ENCODE results near the gene COQ6.
"Not testable (repeated sequence)": the region's sequence is repeated elsewhere in the genome, so short reads cannot be mapped to it uniquely, and the experiment has no call there.

Gene COQ6

DNA sequence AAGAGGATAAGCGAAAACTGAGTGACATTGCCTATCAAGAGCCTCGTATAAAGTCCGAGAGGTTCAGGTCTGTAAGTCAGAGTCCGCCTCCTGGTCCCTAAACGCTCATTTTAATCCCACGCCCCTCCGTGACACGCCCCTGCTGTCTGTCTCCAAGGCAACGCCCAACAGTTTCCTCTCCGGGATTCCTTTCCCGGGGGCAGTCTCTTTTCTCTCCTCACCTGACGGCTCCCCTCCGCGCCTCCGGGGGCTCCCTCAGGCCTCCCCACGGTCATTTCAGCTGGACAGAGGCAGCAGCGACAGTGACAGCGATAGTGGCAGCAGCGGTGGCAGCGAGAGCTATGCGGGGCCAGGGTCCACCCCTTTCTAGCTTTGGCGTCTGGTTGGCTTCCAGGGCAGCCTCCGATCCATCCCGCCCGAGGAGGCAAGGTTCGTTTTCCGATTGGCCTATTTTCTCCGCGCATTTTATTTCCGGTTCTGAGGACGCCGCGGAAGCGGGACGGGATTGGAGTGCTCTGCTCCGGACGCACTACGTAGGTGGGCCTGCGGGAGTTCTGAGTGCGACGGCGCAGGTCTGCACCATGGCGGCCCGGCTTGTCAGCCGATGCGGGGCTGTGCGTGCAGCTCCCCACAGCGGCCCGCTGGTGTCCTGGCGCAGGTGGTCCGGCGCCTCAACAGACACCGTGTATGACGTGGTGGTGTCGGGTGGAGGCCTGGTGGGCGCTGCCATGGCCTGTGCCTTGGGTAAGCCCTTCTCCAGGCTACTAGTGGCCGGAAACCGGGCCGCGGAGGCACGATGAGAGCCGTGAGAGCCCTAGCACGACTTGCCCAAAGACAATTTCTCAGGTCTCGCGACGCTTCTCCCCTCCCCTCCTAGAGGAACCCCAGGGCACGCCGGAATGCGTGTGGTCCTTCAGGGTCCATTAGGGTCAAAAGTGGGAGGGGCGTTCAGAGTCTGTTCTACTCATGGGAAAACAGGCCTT is at the start of gene COQ6, which contains the start of gene FAM161B:
COQ6 (plus strand) TSS at position 551 of the 983 bp plus-strand sequence; CDS start at position 582, 31 bp downstream.
FAM161B (minus strand) TSS at position 343 of the 983 bp plus-strand sequence; CDS start at position 275, 68 bp downstream.
- no peaks in the 10 kb centered on the region for H3K9me3 ChIP-seq (ENCODE audit: low read length)
- peak within 1 kb of the TSS; percentile 65 for H3K4me3 ChIP-seq (ENCODE audit: low read length)
- H3K4me1 ChIP-seq (ENCODE audit: insufficient read depth, low read length), result peaks cover 3% of the 10 kb centered on the region
- no peaks in the 10 kb centered on the region for H3K27me3 ChIP-seq (ENCODE audit: insufficient read depth, low read length)
- H3K36me3 ChIP-seq (ENCODE audit: insufficient read depth, low read length), result peaks cover 11% of the 10 kb centered on the region
- H2AFZ ChIP-seq (ENCODE audit: low read depth, low read length), result peak within 1 kb of the TSS; percentile 81

DNA sequence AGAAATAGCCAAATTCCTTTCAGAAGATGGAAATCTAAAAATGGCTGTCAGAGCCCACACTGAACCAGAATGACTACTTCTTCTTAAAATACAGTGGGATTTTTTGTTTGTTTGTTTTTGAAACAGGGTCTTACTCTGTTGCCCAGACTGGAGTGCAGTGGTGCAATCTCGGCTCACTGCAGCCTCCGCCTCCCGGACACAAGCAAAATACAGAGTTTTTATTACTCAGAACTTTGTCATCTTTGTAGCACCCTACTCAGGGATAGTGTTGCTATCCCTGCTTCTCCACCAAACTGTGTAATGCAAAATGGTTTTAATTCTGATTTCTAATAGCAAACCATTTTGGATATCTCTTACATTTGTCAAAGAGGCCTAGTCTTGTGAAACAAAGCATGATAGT is 47.1 kb upstream of the COQ6 start:
- Histone ChIP-seq H3K4me1 (ENCODE audit: insufficient read depth, low read length) (no peaks in the 10 kb centered on the region), H3K36me3 (ENCODE audit: insufficient read depth, low read length) (peaks cover 81% of the 10 kb centered on the region), H3K27me3 (ENCODE audit: insufficient read depth, low read length) (no peaks in the 10 kb centered on the region), H3K4me3 (ENCODE audit: low read length) (no peak overlapping the region), H2AFZ (ENCODE audit: low read depth, low read length) (no peak overlapping the region), H3K9me3 (ENCODE audit: low read length) (no peaks in the 10 kb centered on the region)

DNA sequence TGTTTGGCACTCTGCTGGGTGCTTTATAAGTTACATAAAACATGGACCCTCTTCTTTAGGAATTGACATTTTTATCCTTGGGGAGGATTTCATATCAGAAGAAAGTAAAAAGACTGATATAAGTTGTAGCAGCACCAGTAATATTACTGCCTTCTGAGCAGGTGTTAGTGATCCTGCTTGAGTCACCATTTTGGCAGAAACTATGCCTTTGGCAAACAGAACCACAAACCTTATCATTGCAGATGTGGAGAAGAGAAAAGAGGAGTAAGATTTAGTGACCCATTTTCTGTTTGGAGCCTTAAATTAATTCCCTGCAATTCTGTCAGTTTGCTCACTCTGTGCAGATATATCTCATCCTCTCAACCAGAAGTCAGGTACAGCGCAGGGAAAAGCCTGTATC is 40.4 kb upstream of the COQ6 start:
- H3K4me3 ChIP-seq (ENCODE audit: low read length), result no peak overlapping the region
- peaks cover 81% of the 10 kb centered on the region for H3K36me3 ChIP-seq (ENCODE audit: insufficient read depth, low read length)
- no peaks in the 10 kb centered on the region for H3K9me3 ChIP-seq (ENCODE audit: low read length)
- no peaks in the 10 kb centered on the region for H3K4me1 ChIP-seq (ENCODE audit: insufficient read depth, low read length)
- H3K27me3 ChIP-seq (ENCODE audit: insufficient read depth, low read length), result no peaks in the 10 kb centered on the region
- H2AFZ ChIP-seq (ENCODE audit: low read depth, low read length), result no peak overlapping the region

DNA sequence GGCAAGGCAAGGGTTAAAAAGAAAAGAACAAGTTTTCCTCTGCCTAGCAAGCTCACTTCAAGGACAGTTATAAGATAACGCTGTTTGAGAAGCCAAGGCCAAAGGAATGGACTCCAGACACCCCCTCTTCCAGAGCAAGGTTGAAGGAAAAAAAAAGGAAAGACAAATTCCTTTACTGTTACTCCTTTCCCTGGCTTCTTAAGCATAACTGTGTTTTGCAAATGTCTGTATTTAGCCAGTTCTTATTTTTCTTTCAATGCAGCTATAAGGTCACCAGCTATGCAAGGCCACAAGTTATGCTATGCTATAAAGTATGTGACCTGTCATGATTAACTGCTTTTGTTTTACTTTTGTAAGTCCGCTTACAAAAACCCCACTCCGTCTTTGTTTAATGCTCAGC is 36.8 kb upstream of the COQ6 start:
- peaks cover 69% of the 10 kb centered on the region for H3K36me3 ChIP-seq (ENCODE audit: insufficient read depth, low read length)
- H3K4me3 ChIP-seq (ENCODE audit: low read length), result no peak overlapping the region
- no peaks in the 10 kb centered on the region for H3K9me3 ChIP-seq (ENCODE audit: low read length)
- H2AFZ ChIP-seq (ENCODE audit: low read depth, low read length), result no peak overlapping the region
- H3K27me3 ChIP-seq (ENCODE audit: insufficient read depth, low read length), result no peaks in the 10 kb centered on the region
- no peaks in the 10 kb centered on the region for H3K4me1 ChIP-seq (ENCODE audit: insufficient read depth, low read length)

DNA sequence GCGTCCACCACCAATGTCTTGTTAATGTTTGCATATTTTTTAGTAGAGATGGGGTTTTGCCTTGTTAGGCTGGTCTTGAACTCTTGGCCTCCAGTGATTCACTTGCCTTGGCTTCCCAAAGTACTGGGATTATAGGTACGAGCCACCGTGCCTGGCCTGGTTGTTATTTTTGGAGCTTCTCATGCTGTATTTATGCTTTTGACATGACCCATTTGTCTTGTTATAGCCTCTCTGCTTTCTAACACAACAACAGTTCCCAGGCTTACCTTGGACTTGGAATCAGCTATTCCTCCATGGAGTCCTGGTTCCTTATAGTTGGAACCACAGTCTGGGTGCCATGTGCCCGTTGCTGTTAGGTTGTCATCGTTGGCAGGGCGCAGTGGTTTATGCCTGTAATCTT is 33.8 kb upstream of the COQ6 start:
- H3K27me3 ChIP-seq (ENCODE audit: insufficient read depth, low read length), result no peaks in the 10 kb centered on the region
- H3K9me3 ChIP-seq (ENCODE audit: low read length), result no peaks in the 10 kb centered on the region
- H3K4me3 ChIP-seq (ENCODE audit: low read length), result no peak overlapping the region
- peaks cover 63% of the 10 kb centered on the region for H3K36me3 ChIP-seq (ENCODE audit: insufficient read depth, low read length)
- no peaks in the 10 kb centered on the region for H3K4me1 ChIP-seq (ENCODE audit: insufficient read depth, low read length)
- H2AFZ ChIP-seq (ENCODE audit: low read depth, low read length), result no peak overlapping the region

DNA sequence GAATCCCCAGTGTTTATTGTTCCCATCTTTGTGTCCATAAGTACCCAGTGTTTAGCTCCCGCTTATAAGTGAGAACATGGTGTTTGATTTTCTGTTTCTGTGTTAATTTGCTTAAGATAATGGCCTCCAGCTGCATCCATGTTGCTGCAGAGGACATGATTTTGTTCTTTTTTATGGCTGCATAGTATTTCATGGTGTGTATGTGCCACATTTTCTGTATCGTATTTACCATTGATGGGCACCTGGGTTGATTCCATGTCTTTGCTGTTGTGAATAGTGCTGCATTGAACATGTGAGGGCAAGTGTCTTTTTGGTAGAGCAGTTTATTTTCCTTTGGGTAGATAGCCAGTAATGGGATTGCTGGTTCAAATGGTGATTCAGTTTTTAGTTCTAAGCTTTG is 30.6 kb upstream of the COQ6 start:
- not testable (repeated sequence) for H3K27me3 ChIP-seq (ENCODE audit: insufficient read depth, low read length); H3K4me3 ChIP-seq (ENCODE audit: low read length); H2AFZ ChIP-seq (ENCODE audit: low read depth, low read length); H3K4me1 ChIP-seq (ENCODE audit: insufficient read depth, low read length); H3K9me3 ChIP-seq (ENCODE audit: low read length)
- peaks cover 70% of the 10 kb centered on the region for H3K36me3 ChIP-seq (ENCODE audit: insufficient read depth, low read length)

DNA sequence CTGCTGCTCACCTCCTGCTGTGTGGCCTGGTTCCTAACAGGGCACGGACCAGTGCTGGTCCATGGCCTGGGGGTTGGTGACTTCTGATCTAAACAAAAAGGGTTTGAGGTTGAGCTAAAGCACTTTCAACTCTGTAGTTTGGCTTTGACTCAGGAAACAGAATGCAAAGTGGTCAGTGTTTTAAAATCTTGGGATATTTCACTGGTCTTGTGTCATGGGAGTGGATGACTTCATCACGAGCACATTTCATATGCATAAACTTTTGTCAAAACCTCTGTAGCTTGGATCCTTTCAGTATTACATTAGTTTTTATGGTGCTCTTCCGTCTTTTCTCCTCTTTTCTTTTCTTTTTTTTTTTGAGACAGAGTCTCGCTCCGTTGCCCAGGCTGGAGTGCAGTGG is 25.8 kb upstream of the COQ6 start:
- no peaks in the 10 kb centered on the region for H3K4me1 ChIP-seq (ENCODE audit: insufficient read depth, low read length)
- H3K27me3 ChIP-seq (ENCODE audit: insufficient read depth, low read length), result no peaks in the 10 kb centered on the region
- peaks cover 82% of the 10 kb centered on the region for H3K36me3 ChIP-seq (ENCODE audit: insufficient read depth, low read length)
- no peak overlapping the region for H2AFZ ChIP-seq (ENCODE audit: low read depth, low read length)
- H3K4me3 ChIP-seq (ENCODE audit: low read length), result no peak overlapping the region
- no peaks in the 10 kb centered on the region for H3K9me3 ChIP-seq (ENCODE audit: low read length)

DNA sequence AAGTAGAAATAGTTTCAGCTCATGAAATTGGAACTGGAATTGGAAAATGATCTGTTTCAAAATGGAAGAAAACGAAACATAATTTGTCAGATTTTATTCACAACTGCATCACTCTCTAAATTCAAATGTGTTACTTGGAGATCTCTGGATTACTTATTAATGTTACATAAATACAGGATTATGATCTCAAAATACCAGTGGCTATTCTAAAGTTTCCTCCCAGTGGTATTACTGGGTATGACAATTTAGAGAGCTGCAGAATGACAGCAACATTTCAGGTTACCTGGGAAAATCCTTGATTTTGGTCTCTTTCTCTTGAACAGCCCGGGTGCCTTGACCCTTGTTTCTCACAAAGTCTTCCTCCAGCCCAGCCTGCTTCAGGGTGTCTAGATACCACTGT is 14.4 kb upstream of the COQ6 start:
- no peak overlapping the region for H2AFZ ChIP-seq (ENCODE audit: low read depth, low read length)
- no peaks in the 10 kb centered on the region for H3K4me1 ChIP-seq (ENCODE audit: insufficient read depth, low read length)
- H3K36me3 ChIP-seq (ENCODE audit: insufficient read depth, low read length), result peaks cover 65% of the 10 kb centered on the region
- no peaks in the 10 kb centered on the region for H3K9me3 ChIP-seq (ENCODE audit: low read length)
- H3K4me3 ChIP-seq (ENCODE audit: low read length), result no peak overlapping the region
- H3K27me3 ChIP-seq (ENCODE audit: insufficient read depth, low read length), result no peaks in the 10 kb centered on the region

DNA sequence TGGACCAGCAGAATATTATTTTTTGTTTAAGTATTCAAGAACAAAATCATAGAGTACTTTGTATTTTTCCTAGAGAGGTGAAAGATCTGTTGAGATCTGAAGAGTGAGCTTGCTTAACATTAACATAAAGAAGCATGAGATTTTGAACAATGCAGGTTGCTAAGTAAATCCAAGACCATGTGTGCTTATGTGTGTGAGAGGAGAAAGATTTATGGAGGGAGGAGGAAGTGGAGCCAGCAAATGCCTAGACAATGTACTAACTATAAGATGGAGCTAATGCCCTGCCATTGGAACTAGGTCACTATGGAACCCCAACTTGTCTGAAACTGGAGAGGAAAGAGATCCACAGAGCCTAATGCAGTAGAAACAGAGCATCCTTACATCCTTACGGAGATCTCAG is 13.6 kb upstream of the COQ6 start:
- Histone ChIP-seq H3K36me3 (ENCODE audit: insufficient read depth, low read length) (peaks cover 57% of the 10 kb centered on the region), H3K9me3 (ENCODE audit: low read length) (no peaks in the 10 kb centered on the region), H3K4me1 (ENCODE audit: insufficient read depth, low read length) (no peaks in the 10 kb centered on the region), H2AFZ (ENCODE audit: low read depth, low read length) (no peak overlapping the region), H3K27me3 (ENCODE audit: insufficient read depth, low read length) (no peaks in the 10 kb centered on the region), H3K4me3 (ENCODE audit: low read length) (no peak overlapping the region)

DNA sequence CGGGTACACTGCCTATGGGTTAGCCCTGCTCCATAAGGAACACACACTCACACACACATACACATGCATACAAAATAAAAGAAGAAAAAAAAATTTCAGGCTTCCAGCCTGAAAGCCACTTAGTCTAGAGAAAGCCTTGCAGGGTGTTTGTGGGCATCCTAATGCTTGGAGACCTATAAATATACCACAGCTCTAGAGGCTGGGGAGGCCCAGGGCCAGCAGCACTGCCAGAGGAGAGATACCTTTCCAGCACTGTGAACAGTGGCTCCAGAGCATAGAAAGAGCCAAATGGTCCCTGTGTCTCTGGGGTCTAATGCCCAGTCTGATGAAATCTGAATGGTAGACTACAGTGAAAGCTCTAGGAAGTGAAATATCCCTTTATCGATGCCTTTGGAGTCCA is 13.1 kb upstream of the COQ6 start:
- H3K9me3 ChIP-seq (ENCODE audit: low read length), result no peaks in the 10 kb centered on the region
- no peaks in the 10 kb centered on the region for H3K27me3 ChIP-seq (ENCODE audit: insufficient read depth, low read length)
- H3K36me3 ChIP-seq (ENCODE audit: insufficient read depth, low read length), result peaks cover 53% of the 10 kb centered on the region
- H3K4me3 ChIP-seq (ENCODE audit: low read length), result no peak overlapping the region
- H3K4me1 ChIP-seq (ENCODE audit: insufficient read depth, low read length), result no peaks in the 10 kb centered on the region
- H2AFZ ChIP-seq (ENCODE audit: low read depth, low read length), result no peak overlapping the region

DNA sequence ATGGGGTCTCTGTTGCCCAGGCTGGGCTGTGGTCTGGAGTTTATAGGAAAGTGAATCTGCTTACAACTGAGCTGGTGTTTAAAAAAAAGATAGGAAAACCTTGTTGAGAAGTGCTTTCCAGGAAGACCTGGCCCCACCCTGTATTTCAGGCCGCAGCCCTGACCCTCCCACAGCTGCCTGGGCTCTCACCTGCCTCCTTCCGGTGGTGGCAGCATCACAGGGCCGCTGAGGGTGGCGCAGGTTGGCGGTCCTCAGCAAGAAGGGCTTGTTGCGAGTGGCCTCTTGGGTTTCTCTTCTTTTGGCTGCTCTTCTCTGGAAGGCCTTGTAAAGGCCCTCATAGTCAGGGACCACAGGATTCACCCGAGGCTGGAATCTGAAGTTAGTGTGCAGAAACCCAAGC is 7.9 kb upstream of the COQ6 start:
- H3K27me3 ChIP-seq (ENCODE audit: insufficient read depth, low read length), result no peaks in the 10 kb centered on the region
- H2AFZ ChIP-seq (ENCODE audit: low read depth, low read length), result no peak overlapping the region
- no peaks in the 10 kb centered on the region for H3K4me1 ChIP-seq (ENCODE audit: insufficient read depth, low read length)
- H3K4me3 ChIP-seq (ENCODE audit: low read length), result no peak overlapping the region
- H3K36me3 ChIP-seq (ENCODE audit: insufficient read depth, low read length), result peaks cover 33% of the 10 kb centered on the region
- no peaks in the 10 kb centered on the region for H3K9me3 ChIP-seq (ENCODE audit: low read length)

DNA sequence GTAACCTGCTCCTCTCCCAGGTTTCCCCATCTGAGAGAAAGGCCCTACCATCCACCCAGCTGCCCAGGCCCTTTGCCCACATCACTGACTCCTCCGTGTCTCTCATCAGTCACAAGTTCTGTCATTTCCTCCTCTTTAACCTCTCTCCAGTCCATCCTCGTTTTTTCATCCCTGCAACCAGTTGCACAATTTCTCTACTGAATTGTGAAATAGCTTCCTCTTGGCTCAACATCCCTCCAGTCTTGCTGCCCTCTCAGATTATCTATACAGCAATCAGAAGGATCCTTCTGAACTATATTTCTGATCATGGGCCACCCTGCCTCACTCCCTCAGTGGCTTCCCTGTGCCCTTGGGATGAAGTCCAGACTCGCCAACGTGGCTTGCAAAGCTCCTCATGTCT is 7.0 kb upstream of the COQ6 start:
- Histone ChIP-seq H3K4me3 (ENCODE audit: low read length) (no peak overlapping the region), H3K36me3 (ENCODE audit: insufficient read depth, low read length) (peaks cover 26% of the 10 kb centered on the region), H3K9me3 (ENCODE audit: low read length) (no peaks in the 10 kb centered on the region), H2AFZ (ENCODE audit: low read depth, low read length) (no peak overlapping the region), H3K4me1 (ENCODE audit: insufficient read depth, low read length) (no peaks in the 10 kb centered on the region), H3K27me3 (ENCODE audit: insufficient read depth, low read length) (no peaks in the 10 kb centered on the region)

DNA sequence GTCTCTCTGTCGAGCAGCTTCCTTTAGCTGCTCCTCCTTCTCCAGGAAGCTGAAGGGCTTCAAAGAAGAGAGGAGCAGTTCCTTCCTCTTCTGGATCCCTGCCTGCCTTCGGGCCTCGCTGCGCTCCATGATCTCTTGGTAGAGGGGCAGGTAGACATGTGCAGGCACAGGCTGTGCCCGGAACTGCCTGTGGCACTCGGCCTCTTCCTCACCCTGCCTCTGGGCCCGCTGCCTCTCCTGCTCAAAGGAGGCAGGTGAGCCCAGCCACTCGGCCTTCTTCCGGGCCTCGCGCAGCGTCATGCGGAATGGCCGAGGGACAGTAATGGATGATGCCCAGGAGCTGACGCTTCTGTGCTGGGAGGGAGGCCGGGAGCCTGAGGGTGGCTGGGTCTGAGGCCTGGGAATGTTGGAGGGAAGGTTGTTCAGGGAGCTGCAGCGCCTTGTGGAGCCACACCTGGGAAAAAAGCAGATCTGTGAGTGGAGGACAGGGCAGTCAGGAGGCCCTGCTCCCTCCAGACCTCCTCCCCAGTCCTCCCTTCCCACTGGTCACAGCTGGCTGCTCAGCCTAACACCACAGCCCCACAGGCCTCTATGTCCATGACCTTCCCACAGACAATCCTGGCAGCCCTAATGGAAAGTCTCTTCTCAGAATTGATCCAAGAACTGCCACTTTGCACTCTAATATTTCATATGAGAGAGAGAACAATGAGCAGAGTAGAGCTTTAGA is 5.5 kb upstream of the COQ6 start:
- Histone ChIP-seq H3K27me3 (ENCODE audit: insufficient read depth, low read length) (no peaks in the 10 kb centered on the region), H3K4me1 (ENCODE audit: insufficient read depth, low read length) (no peaks in the 10 kb centered on the region), H2AFZ (ENCODE audit: low read depth, low read length) (no peak overlapping the region), H3K36me3 (ENCODE audit: insufficient read depth, low read length) (peaks cover 26% of the 10 kb centered on the region), H3K9me3 (ENCODE audit: low read length) (no peaks in the 10 kb centered on the region), H3K4me3 (ENCODE audit: low read length) (no peak overlapping the region)

Measured in neuron (in vitro differentiated cells).